ENCODE measurements around the gene MTCP1. TPM values are rescaled to one million over a fixed set of nuclear protein-coding genes. Genes with fewer than 3 reads are reported as not detected.

Gene MTCP1
- total and polyA plus RNA-seq, 2 of the 8 experiments (the other 6 are each of a cell fraction or from before 2014, with no cell fraction given), result 1.2 to 12.3 TPM

- no peak for TF ChIP-seq CTCF (IDR thresholded peaks at IDR 0.05; ENCODE audit: control extremely low read depth in 1 of 3, insufficient read depth in 1 of 3, low read depth in 1 of 3, low read length in 3 of 3)
- no peak for TF ChIP-seq ATF3 (IDR thresholded peaks at IDR 0.05; ENCODE audit: insufficient read depth, low read depth, low read length)
- no peak for TF ChIP-seq CBX5 (IDR thresholded peaks at IDR 0.05; ENCODE audit: low read depth, low read length)
- no peak for TF ChIP-seq SAP30 (IDR thresholded peaks at IDR 0.05; ENCODE audit: insufficient read depth, insufficient replicate concordance, low read length)
- no peak for TF ChIP-seq CHD2 (IDR thresholded peaks at IDR 0.05; ENCODE audit: low read length)
- no peak for TF ChIP-seq TAF7 (optimal IDR thresholded peaks at IDR 0.05; ENCODE audit: borderline replicate concordance, low read depth, low read length)
- TF ChIP-seq PHF8 (conservative IDR thresholded peaks at IDR 0.05; ENCODE audit: low read depth, low read length), result no peak
- TF ChIP-seq SP1 (IDR thresholded peaks at IDR 0.05; ENCODE audit: low read depth, low read length), result no peak
- TF ChIP-seq JUN (IDR thresholded peaks at IDR 0.05; ENCODE audit: low read depth, low read length), result no peak
These were observed 1.5 kb downstream of the MTCP1 start (continued) for GRCh38 chrX:155069414-155069813.
